CD14-positive monocyte (primary cell): ENCODE results near the gene CYP39A1. TPM values are rescaled to one million over a fixed set of nuclear protein-coding genes. Genes with fewer than 3 reads are reported as not detected.

ENCODE experiments used
- DNase-seq, 3 donors: peaks; one replicate each; pipeline ENCODE4 v3.0.0-alpha.2; 2011 to 2022
- H2AFZ ChIP-seq: 2 replicates; pipeline ENCODE4 v1.6.0; 2012; ENCODE audit warnings: mild to moderate bottlenecking, low read depth, low read length, inconsistent platforms; ENCODE audit not compliant: insufficient read depth, poor library complexity, severe bottlenecking
- H3K27ac ChIP-seq, 2 donors: 1 replicate in 1 of 2; 2 replicates in 1 of 2; pipeline ENCODE4 v1.5.1; 2012 to 2013; ENCODE audit warnings: low read length in 2 of 2, control low read depth in 1 of 2, inconsistent platforms in 1 of 2, low read depth in 1 of 2, mild to moderate bottlenecking in 1 of 2
- H3K27me3 ChIP-seq, 2 donors: one replicate each; pipeline versions ENCODE4 v1.6.0 to v1.6.1; 2011 to 2013; ENCODE audit warnings: low read length in 2 of 2; ENCODE audit not compliant: control insufficient read depth in 2 of 2, insufficient read depth in 2 of 2
- H3K36me3 ChIP-seq, 2 donors: replicated peaks in 1 of 2; 1 replicate in 1 of 2; 2 replicates in 1 of 2; pipeline versions ENCODE4 v1.5.1 to v1.6.1; 2012 to 2013; ENCODE audit warnings: low read length in 2 of 2, control low read depth in 1 of 2, inconsistent platforms in 1 of 2, mild to moderate bottlenecking in 1 of 2; ENCODE audit not compliant: insufficient read depth in 2 of 2, control insufficient read depth in 1 of 2
- H3K4me1 ChIP-seq, 2 donors: 1 replicate in 1 of 2; 2 replicates in 1 of 2; pipeline versions ENCODE4 v1.5.1 to v1.6.1; 2012 to 2013; ENCODE audit warnings: low read length in 2 of 2, control low read depth in 1 of 2, inconsistent platforms in 1 of 2, mild to moderate bottlenecking in 1 of 2, moderate library complexity in 1 of 2; ENCODE audit not compliant: insufficient read depth in 2 of 2, control insufficient read depth in 1 of 2
- H3K4me2 ChIP-seq: replicated peaks from 2 replicates; pipeline ENCODE3; 2012; ENCODE audit warnings: low read length, moderate library complexity, mild to moderate bottlenecking; ENCODE audit not compliant: poor library complexity, severe bottlenecking; ENCODE audit errors: extremely low read depth
- H3K4me3 ChIP-seq, 3 experiments: fragments of 200-600 bp in 1 of 3; sonication (generic) in 1 of 3; replicated peaks in 1 of 3; 1 replicate in 2 of 3; 2 replicates in 1 of 3; pipeline ENCODE4 v1.5.1; 2011 to 2013; ENCODE audit warnings: low read length in 3 of 3, mild to moderate bottlenecking in 3 of 3, control low read depth in 2 of 3, low read depth in 2 of 3, inconsistent platforms in 1 of 3, moderate library complexity in 1 of 3
- H3K79me2 ChIP-seq: 2 replicates; pipeline ENCODE4 v1.6.0; 2012; ENCODE audit warnings: mild to moderate bottlenecking, control low read depth, inconsistent platforms, low read length, moderate library complexity; ENCODE audit not compliant: insufficient read depth
- H3K9ac ChIP-seq: 2 replicates; pipeline ENCODE4 v1.6.0; 2017; ENCODE audit warnings: low read length, mild to moderate bottlenecking; ENCODE audit not compliant: insufficient read depth, poor library complexity, severe bottlenecking
- H3K9me3 ChIP-seq, 2 donors: replicated peaks in 1 of 2; 1 replicate in 1 of 2; 2 replicates in 1 of 2; pipeline versions ENCODE4 v1.5.1 to v1.6.1; 2012 to 2013; ENCODE audit warnings: low read length in 2 of 2, control low read depth in 1 of 2; ENCODE audit not compliant: control insufficient read depth in 1 of 2, insufficient read depth in 1 of 2
- H4K20me1 ChIP-seq: 2 replicates; pipeline ENCODE4 v1.6.0; 2012; ENCODE audit warnings: mild to moderate bottlenecking, low read length, control low read depth, moderate library complexity; ENCODE audit not compliant: insufficient read depth
- H3K27ac Mint-ChIP-seq, 7 donors: one replicate each; pipeline ENCODE4 v1.8.0; 2020; ENCODE audit warnings: mild to moderate bottlenecking in 7 of 7, mixed read lengths in 7 of 7, moderate library complexity in 6 of 7, inconsistent platforms in 2 of 7
- H3K27me3 Mint-ChIP-seq, 3 donors: one replicate each; pipeline ENCODE4 v1.8.0; 2021 to 2022; ENCODE audit warnings: low read depth in 3 of 3, mild to moderate bottlenecking in 3 of 3, mixed read lengths in 3 of 3, moderate library complexity in 3 of 3, inconsistent platforms in 1 of 3
- H3K36me3 Mint-ChIP-seq, 2 donors: one replicate each; pipeline ENCODE4 v1.8.0; 2020; ENCODE audit warnings: mixed read lengths in 2 of 2, inconsistent platforms in 1 of 2, mild to moderate bottlenecking in 1 of 2
- H3K4me1 Mint-ChIP-seq: one replicate; pipeline ENCODE4 v1.8.0; 2020; ENCODE audit warnings: mild to moderate bottlenecking, mixed read lengths
- H3K4me3 Mint-ChIP-seq, 2 donors: one replicate each; pipeline ENCODE4 v1.8.0; 2020; ENCODE audit warnings: mild to moderate bottlenecking in 2 of 2, mixed read lengths in 2 of 2, moderate library complexity in 1 of 2
- H3K9me3 Mint-ChIP-seq, 7 donors: one replicate each; pipeline ENCODE4 v1.8.0; 2020 to 2022; ENCODE audit warnings: mixed read lengths in 7 of 7, mild to moderate bottlenecking in 6 of 7, moderate library complexity in 6 of 7, inconsistent platforms in 2 of 7
- CTCF ChIP-seq: fragments of 200-600 bp; IDR thresholded peaks from one replicate; pipeline ENCODE4 v1.8.0; 2022; ENCODE audit warnings: antibody characterized with exemption, mild to moderate bottlenecking
- WGBS: methylation state at CpG from one replicate; pipeline ENCODE4 v1.1.5; 2013; ENCODE audit warnings: missing lambda C conversion rate; ENCODE audit not compliant: insufficient coverage; 5-methylcytosine and 5-hydroxymethylcytosine counted together
- intact Hi-C, 2 donors: fragments of 100-400 bp; cut with micrococcal nuclease; formaldehyde crosslinking; loops; one replicate each; pipeline versions ENCODE4 v1.15.0 to v1.15.1; 2023
- polyA plus RNA-seq, 3 donors: library from polyadenylated mRNA; depleted of rRNA in 1 of 3; unstranded in 2 of 3; stranded (reverse) in 1 of 3; fragments of 300-500 nt in 2 of 3; fragments of >200 nt in 1 of 3; fragmentation: Illumina TruSeq in 2 of 3; gene quantifications; 1 replicate in 2 of 3; 2 replicates in 1 of 3; pipeline ENCODE4 v1.2.3, GENCODE V29; 2012 to 2021

CYP39A1 gene
- polyA plus RNA-seq, 3 donors, result not detected

- Histone ChIP-seq H4K20me1 (no peaks in the 10 kb centered on the region), H3K4me2 (no peak overlapping the region), H3K4me1 (no peaks in the 10 kb centered on the region), H2AFZ (no peak overlapping the region), H3K9ac (no peak overlapping the region), H3K27me3 (no peaks in the 10 kb centered on the region), H3K79me2 (no peaks in the 10 kb centered on the region), H3K4me3 (no peak overlapping the region), H3K9me3 (peaks cover 0 to 7% of the 10 kb centered on the region in 2 donors), H3K36me3 (no peaks in the 10 kb centered on the region), H3K27ac (no peak overlapping the region)
- H3K27me3 Mint-ChIP-seq, result peaks cover 1% of the 10 kb centered on the region in 3 donors
- H3K36me3 Mint-ChIP-seq, result no peaks in the 10 kb centered on the region
- H3K9me3 Mint-ChIP-seq, result peaks cover 7 to 17% (median 11%) of the 10 kb centered on the region in 7 donors
- no peak for DNase-seq
- TF ChIP-seq CTCF, result no peak
- H3K27ac Mint-ChIP-seq, result no peak overlapping the region
- intact Hi-C loops, result no loop called here
- H3K4me1 Mint-ChIP-seq, result no peaks in the 10 kb centered on the region
- WGBS, result 45% methylated on average over 2 of the region's 4 CpGs
- H3K4me3 Mint-ChIP-seq, result no peak overlapping the region
Measured at GRCh38 chr6:46556053-46556452, 96.6 kb downstream of the CYP39A1 start.

- DNase-seq, result no peak
- Mint-ChIP-seq H3K36me3 (no peaks in the 10 kb centered on the region), H3K27me3 (peaks cover 0 to 1% (median 1%) of the 10 kb centered on the region in 3 donors), H3K9me3 (peaks cover 7 to 17% (median 11%) of the 10 kb centered on the region in 7 donors), H3K4me1 (no peaks in the 10 kb centered on the region), H3K27ac (no peak overlapping the region), H3K4me3 (no peak overlapping the region)
- Histone ChIP-seq H3K79me2 (no peaks in the 10 kb centered on the region), H3K27ac (no peak overlapping the region), H3K36me3 (no peaks in the 10 kb centered on the region), H2AFZ (no peak overlapping the region), H3K4me3 (no peak overlapping the region), H3K4me1 (no peaks in the 10 kb centered on the region), H3K9me3 (peaks cover 0 to 7% of the 10 kb centered on the region in 2 donors), H4K20me1 (no peaks in the 10 kb centered on the region), H3K27me3 (no peaks in the 10 kb centered on the region), H3K4me2 (no peak overlapping the region), H3K9ac (no peak overlapping the region)
- TF ChIP-seq CTCF, result no peak
- 88% methylated on average over 1 of the region's 1 CpG for WGBS
- intact Hi-C loops, result no loop called here
Measured at GRCh38 chr6:46555129-46555528, 97.5 kb downstream of the CYP39A1 start.
